Measurements from ENCODE around the gene ETFBKMT.

Gene ETFBKMT

GRCh38 chr12:31627456-31628054, 31.9 kb upstream of the ETFBKMT start:
- H3K4me3 ChIP-seq (ENCODE audit: low read depth, low read length): no peak overlapping the region
- TF ChIP-seq CTCF (IDR thresholded peaks at IDR 0.05; ENCODE audit: borderline replicate concordance, insufficient read depth, low read depth, low read length): no peak

- TF ChIP-seq CTCF (IDR thresholded peaks at IDR 0.05; ENCODE audit: borderline replicate concordance, insufficient read depth, low read depth, low read length): no peak
- H3K4me3 ChIP-seq (ENCODE audit: low read depth, low read length): no peak overlapping the region
These were observed 29.4 kb upstream of the ETFBKMT start for GRCh38 chr12:31629756-31630732.

GRCh38 chr12:31631023-31631724, 28.3 kb upstream of the ETFBKMT start:
- TF ChIP-seq CTCF (IDR thresholded peaks at IDR 0.05; ENCODE audit: borderline replicate concordance, insufficient read depth, low read depth, low read length): no peak
- H3K4me3 ChIP-seq (ENCODE audit: low read depth, low read length): no peak overlapping the region

- no peak overlapping the region for H3K4me3 ChIP-seq (ENCODE audit: low read depth, low read length)
- TF ChIP-seq CTCF (IDR thresholded peaks at IDR 0.05; ENCODE audit: borderline replicate concordance, insufficient read depth, low read depth, low read length): no peak
These were observed 27.7 kb upstream of the ETFBKMT start for GRCh38 chr12:31631809-31632208.

GRCh38 chr12:31633464-31633863, 26.0 kb upstream of the ETFBKMT start:
- TF ChIP-seq CTCF (IDR thresholded peaks at IDR 0.05; ENCODE audit: borderline replicate concordance, insufficient read depth, low read depth, low read length): no peak
- H3K4me3 ChIP-seq (ENCODE audit: low read depth, low read length): no peak overlapping the region

GRCh38 chr12:31634620-31635019, 24.9 kb upstream of the ETFBKMT start:
- TF ChIP-seq CTCF (IDR thresholded peaks at IDR 0.05; ENCODE audit: borderline replicate concordance, insufficient read depth, low read depth, low read length): no peak
- H3K4me3 ChIP-seq (ENCODE audit: low read depth, low read length): no peak overlapping the region

Data from GM12875 (cell line).